ENCODE measurements around the gene ZNF880.
A peak's percentile ranks its signal among the peaks of the same experiment; 100 is the strongest.
"Not testable (repeated sequence)": the region's sequence is repeated elsewhere in the genome, so short reads cannot be mapped to it uniquely, and the experiment has no call there.

Gene ZNF880

GRCh38 chr19:52369559-52370340 lies at the start of gene ZNF880:
Gene ZNF880, plus strand, starts transcription at chr19:52369923. Its CDS starts 43 bp downstream, at chr19:52369966.
- DNase-seq (ENCODE audit: low read depth in 3 of 3): peak; percentile 88 to 89 (median 88)

GRCh38 chr19:52322429-52322828 lies 47.3 kb upstream of the ZNF880 start:
- no peak for DNase-seq (ENCODE audit: low read depth in 3 of 3)

GRCh38 chr19:52331757-52332156 lies 38.0 kb upstream of the ZNF880 start:
- DNase-seq (ENCODE audit: low read depth in 3 of 3): no peak

- DNase-seq (ENCODE audit: low read depth in 3 of 3): no peak
Measured at GRCh38 chr19:52335768-52336116, 34.0 kb upstream of the ZNF880 start.

- DNase-seq (ENCODE audit: low read depth in 3 of 3): peak; percentile 76 to 85 (median 83)
Measured at GRCh38 chr19:52336117-52336790, 33.5 kb upstream of the ZNF880 start, which contains the start of gene ZNF610. Gene ZNF610, plus strand, starts transcription at chr19:52336243. Its CDS starts 12,930 bp downstream, at chr19:52349173.

- no peak for DNase-seq (ENCODE audit: low read depth in 3 of 3)
Measured at GRCh38 chr19:52336791-52337381, 32.8 kb upstream of the ZNF880 start.

GRCh38 chr19:52339022-52339421 lies 30.7 kb upstream of the ZNF880 start:
- DNase-seq (ENCODE audit: low read depth in 3 of 3): not testable (repeated sequence)

- peak in 2 of 3 experiments; percentile 13 to 25 for DNase-seq (ENCODE audit: low read depth in 3 of 3)
Measured at GRCh38 chr19:52343548-52343947, 26.2 kb upstream of the ZNF880 start.

- DNase-seq (ENCODE audit: low read depth in 3 of 3): no peak
Measured at GRCh38 chr19:52345162-52345561, 24.6 kb upstream of the ZNF880 start.

GRCh38 chr19:52351512-52351911 lies 18.2 kb upstream of the ZNF880 start:
- no peak for DNase-seq (ENCODE audit: low read depth in 3 of 3)

- DNase-seq (ENCODE audit: low read depth in 3 of 3): no peak
Measured at GRCh38 chr19:52366414-52366824, 3.3 kb upstream of the ZNF880 start.

- no peak for DNase-seq (ENCODE audit: low read depth in 3 of 3)
Measured at GRCh38 chr19:52370341-52370710, 603 bp downstream of the ZNF880 start.

GRCh38 chr19:52391135-52391534 lies 21.4 kb downstream of the ZNF880 start:
- DNase-seq (ENCODE audit: low read depth in 3 of 3): no peak

GRCh38 chr19:52397310-52398080 lies 27.8 kb downstream of the ZNF880 start, which contains the start of gene ZNF528:
Gene ZNF528, plus strand, starts transcription at chr19:52397849. Its CDS starts 4,165 bp downstream, at chr19:52402014.
- peak; percentile 90 to 94 (median 94) for DNase-seq (ENCODE audit: low read depth in 3 of 3)

GRCh38 chr19:52398081-52398441 lies 28.3 kb downstream of the ZNF880 start:
- peak in 2 of 3 experiments; percentile 0 to 1 for DNase-seq (ENCODE audit: low read depth in 3 of 3)

GRCh38 chr19:52410276-52410675 lies 40.6 kb downstream of the ZNF880 start:
- no peak for DNase-seq (ENCODE audit: low read depth in 3 of 3)

- no peak for DNase-seq (ENCODE audit: low read depth in 3 of 3)
Measured at GRCh38 chr19:52415711-52416110, 46.0 kb downstream of the ZNF880 start.

- no peak for DNase-seq (ENCODE audit: low read depth in 3 of 3)
Measured at GRCh38 chr19:52428937-52429336, 59.2 kb downstream of the ZNF880 start, which contains the start of gene ZNF534. Gene ZNF534, plus strand, starts transcription at chr19:52429148. Its CDS starts 2,327 bp downstream, at chr19:52431475.

Measured in stimulated activated CD4-positive, alpha-beta T cell treated with anti-CD3 and anti-CD28 coated beads, TNF-alpha, amount 100 ng/mL, for 24 hours (primary cell).